H1 (cell line): Measurements from ENCODE around the gene SLC2A11. TPM values are rescaled to one million over a fixed set of nuclear protein-coding genes. Genes with fewer than 3 reads are reported as not detected.

Source experiments
- CHD7 ChIP-seq: fragments of 300-600 bp; sonication (generic); IDR thresholded peaks from 2 replicates; pipeline ENCODE4 v1.7.1; 2012; ENCODE audit warnings: low read length, moderate library complexity, mild to moderate bottlenecking, inconsistent platforms; ENCODE audit not compliant: insufficient replicate concordance
- EP300 ChIP-seq, 2 experiments: IDR thresholded peaks; 1 replicate in 1 of 2; 2 replicates in 1 of 2; pipeline ENCODE4 v1.6.1; 2011 to 2012; ENCODE audit warnings: low read depth in 2 of 2, low read length in 2 of 2, mild to moderate bottlenecking in 2 of 2, borderline replicate concordance in 1 of 2, inconsistent platforms in 1 of 2, moderate library complexity in 1 of 2
- GTF2F1 ChIP-seq: IDR thresholded peaks from 2 replicates; pipeline ENCODE4 v1.6.1; 2012; ENCODE audit warnings: low read depth, low read length, improper control_type of control experiment, borderline replicate concordance
- MAX ChIP-seq: IDR thresholded peaks from 2 replicates; pipeline ENCODE4 v1.6.1; 2012; ENCODE audit warnings: inconsistent platforms
- PHF8 ChIP-seq: fragments of 200-600 bp; sonication (generic); conservative IDR thresholded peaks from 2 replicates; pipeline ENCODE4 v1.7.1; 2012; ENCODE audit warnings: low read depth, mild to moderate bottlenecking, inconsistent platforms, low read length, moderate library complexity
- SIRT6 ChIP-seq: IDR thresholded peaks from one replicate; pipeline ENCODE4 v1.7.1; 2012; ENCODE audit warnings: low read length, inconsistent platforms
- polyA plus RNA-seq, 7 experiments: library from polyadenylated mRNA; depleted of rRNA in 3 of 7; stranded (reverse) in 5 of 7; unstranded in 2 of 7; fragments of >200 nt in 5 of 7; fragments of 200-250 nt in 2 of 7; gene quantifications; 1 replicate in 5 of 7; 2 replicates in 1 of 7; 4 replicates in 1 of 7; pipeline versions ENCODE4 v1.2.1 to v1.2.3, GENCODE V29; 2011 to 2013; ENCODE audit warnings: missing spikeins in 2 of 7, mixed read lengths in 2 of 7
- total RNA-seq: library from RNA; stranded (reverse); fragmentation: NEBNext Ultra II Directional; extraction: Animal tissue kit (Norgen Biotek cat#: 25700); gene quantifications from 2 replicates; pipeline ENCODE4 v1.2.1, GENCODE V29; 2021

The SLC2A11 gene
- total and polyA plus RNA-seq, 2 of the 8 experiments (the other 6 are each of a cell fraction or from before 2014, with no cell fraction given), result 10.7 to 12.5 TPM

- TF ChIP-seq EP300 (IDR thresholded peaks at IDR 0.05; ENCODE audit: borderline replicate concordance in 1 of 2, low read depth in 2 of 2, low read length in 2 of 2) (no peak), PHF8 (no peak), CHD7 (no peak), SIRT6 (no peak), GTF2F1 (no peak), MAX (no peak)
Observed at GRCh38 chr22:23862103-23862502, 4.4 kb downstream of the SLC2A11 start (continued).
